Fibroblast of mammary gland (primary cell): Measurements from ENCODE around the gene AHCYL1.

Source experiments
- DNase-seq: peaks from one replicate; pipeline ENCODE4 v3.0.0-alpha.2; 2010; ENCODE audit warnings: low read depth
- H3K4me3 ChIP-seq: 2 replicates; pipeline ENCODE4 v1.5.1; 2011; ENCODE audit warnings: low read depth, mild to moderate bottlenecking, low read length, moderate library complexity; ENCODE audit not compliant: control insufficient read depth
- TF ChIP-seq, protein P1 (sequence below): conservative IDR thresholded peaks from 2 replicates; pipeline ENCODE4 v1.5.1; 2011; ENCODE audit warnings: low read depth, low read length, inconsistent platforms; ENCODE audit not compliant: control insufficient read depth, insufficient read depth

Gene AHCYL1

DNA sequence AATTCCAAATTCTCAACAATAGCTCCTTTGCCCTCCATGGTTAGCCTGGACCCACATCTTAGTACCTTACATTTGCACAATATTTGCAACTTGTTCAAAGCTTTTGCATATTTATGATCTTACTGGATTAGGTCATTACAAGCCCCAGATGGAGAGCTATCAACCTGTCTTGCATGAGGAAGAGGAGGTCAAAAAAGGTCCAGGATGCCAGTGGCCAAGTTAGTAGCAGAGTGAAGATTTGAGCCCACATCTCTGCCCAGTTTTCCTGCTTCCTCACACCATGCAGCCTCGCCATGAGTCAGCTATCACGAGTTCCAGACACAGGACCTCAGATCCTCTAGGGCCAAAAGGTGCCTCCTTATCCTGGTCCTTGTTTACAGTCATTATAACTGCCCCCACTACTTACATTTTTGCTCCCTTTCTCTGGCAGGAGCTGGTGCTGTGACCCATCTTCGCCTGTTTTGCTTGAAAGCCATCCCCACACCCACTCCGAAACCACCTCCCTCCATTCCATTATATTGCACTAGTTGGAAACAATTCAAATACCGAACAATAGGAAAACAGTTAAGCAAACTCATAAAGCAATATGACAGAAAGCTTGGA lies 5.0 kb upstream of the AHCYL1 start:
- TF ChIP-seq, protein P1, sequence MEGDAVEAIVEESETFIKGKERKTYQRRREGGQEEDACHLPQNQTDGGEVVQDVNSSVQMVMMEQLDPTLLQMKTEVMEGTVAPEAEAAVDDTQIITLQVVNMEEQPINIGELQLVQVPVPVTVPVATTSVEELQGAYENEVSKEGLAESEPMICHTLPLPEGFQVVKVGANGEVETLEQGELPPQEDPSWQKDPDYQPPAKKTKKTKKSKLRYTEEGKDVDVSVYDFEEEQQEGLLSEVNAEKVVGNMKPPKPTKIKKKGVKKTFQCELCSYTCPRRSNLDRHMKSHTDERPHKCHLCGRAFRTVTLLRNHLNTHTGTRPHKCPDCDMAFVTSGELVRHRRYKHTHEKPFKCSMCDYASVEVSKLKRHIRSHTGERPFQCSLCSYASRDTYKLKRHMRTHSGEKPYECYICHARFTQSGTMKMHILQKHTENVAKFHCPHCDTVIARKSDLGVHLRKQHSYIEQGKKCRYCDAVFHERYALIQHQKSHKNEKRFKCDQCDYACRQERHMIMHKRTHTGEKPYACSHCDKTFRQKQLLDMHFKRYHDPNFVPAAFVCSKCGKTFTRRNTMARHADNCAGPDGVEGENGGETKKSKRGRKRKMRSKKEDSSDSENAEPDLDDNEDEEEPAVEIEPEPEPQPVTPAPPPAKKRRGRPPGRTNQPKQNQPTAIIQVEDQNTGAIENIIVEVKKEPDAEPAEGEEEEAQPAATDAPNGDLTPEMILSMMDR: no peak
- H3K4me3 ChIP-seq: no peak overlapping the region
- DNase-seq: peak; percentile 82

DNA sequence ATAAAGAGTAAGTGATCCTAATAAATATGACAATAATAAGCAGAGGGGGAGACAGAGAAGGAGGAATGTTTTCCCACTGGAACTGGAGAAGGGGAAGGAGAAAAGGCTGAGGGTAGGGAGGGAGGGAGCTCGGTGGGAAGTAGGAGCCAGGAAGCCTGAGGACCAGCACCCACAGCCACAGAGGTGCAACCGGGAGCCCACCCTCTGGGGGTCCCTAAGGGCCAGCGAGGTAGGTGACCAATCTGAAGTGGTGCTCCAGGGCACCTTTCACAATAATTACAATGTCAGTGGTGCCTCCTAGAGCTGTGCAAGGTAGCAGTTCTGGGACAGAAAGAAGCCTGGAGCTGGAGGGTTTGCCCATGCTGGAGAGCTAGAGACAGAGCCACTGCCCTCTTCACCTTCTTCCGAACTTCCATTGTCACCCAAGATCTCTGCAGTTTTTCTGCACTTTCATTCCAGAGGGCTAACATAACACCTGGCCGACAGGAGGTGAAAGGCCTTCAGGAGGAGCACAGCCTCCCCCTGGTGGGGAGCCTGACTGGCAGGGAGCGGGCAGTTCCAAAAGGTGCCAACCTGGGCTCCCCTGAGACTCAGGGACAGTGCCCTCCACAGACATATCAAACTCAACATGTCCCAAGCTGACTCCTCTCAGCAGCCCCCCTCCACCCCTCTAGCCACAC lies 4.1 kb upstream of the AHCYL1 start:
- TF ChIP-seq, protein P1: peak; percentile 43
- no peak overlapping the region for H3K4me3 ChIP-seq
- DNase-seq: no peak

DNA sequence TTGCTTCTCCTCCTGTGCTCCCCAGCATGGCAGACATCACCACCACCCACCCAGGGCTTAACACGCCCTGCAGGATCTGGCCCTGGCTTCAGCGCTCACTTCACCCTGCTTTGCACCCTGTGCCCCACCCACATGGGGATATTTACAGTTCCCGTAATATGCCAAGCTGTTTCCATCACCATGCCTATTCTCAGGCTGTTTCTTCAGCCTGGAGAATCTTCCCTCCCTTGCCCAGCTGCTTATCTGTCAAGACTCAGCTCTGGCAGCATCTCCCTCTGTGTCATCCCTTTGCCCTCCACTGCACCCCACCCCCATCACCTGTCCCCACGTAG lies 3.6 kb upstream of the AHCYL1 start:
- no peak overlapping the region for H3K4me3 ChIP-seq
- no peak for DNase-seq
- TF ChIP-seq, protein P1: no peak

DNA sequence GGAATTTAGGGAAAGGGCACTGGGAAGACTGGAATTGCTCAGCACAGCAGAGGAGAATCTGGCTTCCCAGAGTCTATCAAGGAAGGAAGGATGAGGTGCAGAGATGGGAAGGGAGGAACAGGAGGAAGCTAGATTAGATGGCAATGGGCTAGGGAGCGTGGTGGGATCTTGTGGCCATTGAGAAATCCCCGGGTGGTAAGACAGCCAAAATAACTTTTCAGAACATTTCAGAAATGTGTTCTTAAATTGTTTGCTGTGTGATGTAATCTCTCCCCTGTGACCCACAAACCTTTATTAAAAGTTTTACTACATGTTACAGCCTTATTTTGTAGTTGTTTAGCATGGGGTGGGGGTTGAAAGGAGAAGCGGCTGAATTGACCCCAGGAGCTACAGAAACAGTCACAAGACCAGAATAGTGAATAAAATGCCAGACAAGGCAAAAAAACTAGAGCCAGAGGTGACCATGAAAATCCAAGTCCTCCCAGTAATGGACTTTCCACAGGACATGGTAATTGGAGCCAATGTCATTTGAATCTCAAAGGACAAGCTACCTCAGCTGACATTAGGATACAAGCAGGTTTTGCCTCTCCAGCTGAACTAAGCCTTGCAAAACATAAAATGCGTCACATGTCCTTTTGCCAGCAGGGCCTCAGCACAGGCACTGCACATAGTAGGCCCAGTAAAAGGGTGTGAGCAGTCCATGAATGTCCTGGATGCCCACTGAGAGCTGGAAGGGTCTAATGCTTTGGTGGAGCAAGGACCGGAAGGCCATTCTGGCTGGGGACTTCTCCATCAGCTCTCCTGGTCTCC lies 980 bp upstream of the AHCYL1 start:
- DNase-seq: peak; percentile 58
- TF ChIP-seq, protein P1: no peak
- H3K4me3 ChIP-seq: no peak overlapping the region

DNA sequence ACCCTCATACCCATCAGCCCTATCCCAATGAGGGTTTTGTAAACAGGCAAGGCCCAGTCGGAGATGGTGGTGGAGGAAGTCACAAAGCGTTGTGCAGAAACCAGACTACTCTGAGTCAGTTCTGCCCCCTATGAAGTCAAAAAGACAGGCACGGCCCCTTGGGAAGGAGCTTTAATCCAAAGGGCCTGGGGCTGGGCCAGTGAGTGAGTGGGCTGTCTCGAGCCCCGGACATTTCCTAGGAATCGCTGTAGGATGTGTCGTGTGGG lies 442 bp upstream of the AHCYL1 start:
- TF ChIP-seq, protein P1: no peak
- H3K4me3 ChIP-seq: peak overlapping the region; percentile 90
- peak; percentile 91 for DNase-seq

DNA sequence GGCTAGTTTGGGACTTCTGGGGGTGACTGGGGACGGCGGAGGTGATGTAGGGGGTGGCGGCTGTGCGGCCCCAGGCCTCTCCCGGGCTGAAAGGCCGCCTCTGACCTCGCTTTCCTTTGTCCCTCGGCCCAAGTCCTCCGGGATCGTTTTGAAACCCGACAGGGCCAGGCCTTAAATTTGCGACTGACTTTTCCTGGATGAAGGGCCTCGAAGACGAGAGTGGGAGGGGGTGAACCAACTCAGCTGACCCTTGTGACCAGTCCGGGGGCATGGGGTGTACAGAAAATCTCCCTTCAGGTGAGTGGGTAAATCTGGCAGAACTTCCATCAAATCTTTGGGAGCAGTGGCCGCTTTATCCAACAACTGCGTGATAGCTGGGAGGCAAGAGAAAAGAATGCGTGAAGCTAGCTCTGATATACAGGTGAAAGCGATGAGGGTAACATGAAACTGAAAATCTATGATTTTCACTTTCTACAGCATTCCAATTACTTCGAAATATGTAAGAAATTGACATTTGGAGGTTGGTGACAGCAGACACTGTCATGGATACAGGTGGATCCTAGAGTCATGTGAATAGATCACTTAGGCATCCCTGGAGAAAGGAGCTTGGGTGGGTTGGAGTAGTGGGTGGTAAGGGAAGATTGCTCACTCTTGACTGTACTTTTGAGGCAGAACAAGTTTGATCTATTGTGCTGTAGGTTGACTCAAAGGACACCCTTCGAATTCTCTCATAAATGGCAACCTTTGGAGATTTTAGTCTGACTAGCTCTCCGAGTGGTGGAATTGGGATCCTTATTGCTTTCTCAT lies 885 bp downstream of the AHCYL1 start:
- TF ChIP-seq, protein P1: no peak
- peak overlapping the region; percentile 90 for H3K4me3 ChIP-seq
- peak; percentile 39 for DNase-seq
